Mesothelial cell of epicardium (in vitro differentiated cells): Measurements from ENCODE around the gene DYNC1H1. TPM values are rescaled to one million over a fixed set of nuclear protein-coding genes. Genes with fewer than 3 reads are reported as not detected.
A peak's percentile ranks its signal among the peaks of the same experiment; 100 is the strongest.

Experiments
- DNase-seq, 2 experiments: peaks; one replicate each; pipeline ENCODE4 v3.0.0; 2021; ENCODE audit warnings: low spot score in 2 of 2; ENCODE audit not compliant: unreplicated experiment in 2 of 2
- H3K27ac Mint-ChIP-seq: 2 replicates; pipeline ENCODE4 v1.8.0; 2021; ENCODE audit warnings: mixed read lengths
- H3K27me3 Mint-ChIP-seq: 2 replicates; pipeline ENCODE4 v1.8.0; 2021; ENCODE audit warnings: low read depth, mixed read lengths
- H3K36me3 Mint-ChIP-seq: 2 replicates; pipeline ENCODE4 v1.8.0; 2021; ENCODE audit warnings: mixed read lengths
- H3K4me1 Mint-ChIP-seq: 2 replicates; pipeline ENCODE4 v1.8.0; 2021; ENCODE audit warnings: mixed read lengths
- H3K4me3 Mint-ChIP-seq: 2 replicates; pipeline ENCODE4 v1.8.0; 2021; ENCODE audit warnings: mild to moderate bottlenecking, moderate library complexity, mixed read lengths
- H3K9me3 Mint-ChIP-seq: 2 replicates; pipeline ENCODE4 v1.8.0; 2021; ENCODE audit warnings: mixed read lengths
- total RNA-seq: library from RNA; stranded (reverse); gene quantifications from 3 replicates; pipeline ENCODE4 v1.2.1, GENCODE V29; 2021
- TF ChIP-seq, protein P1 (sequence below): fragments of 200-600 bp; sonication (generic); IDR thresholded peaks from one replicate; pipeline ENCODE4 v1.5.0; 2021; ENCODE audit warnings: antibody characterized with exemption; ENCODE audit not compliant: unreplicated experiment

The DYNC1H1 gene
- total RNA-seq, 1 donor from 2014 or later: 515 TPM

DNA sequence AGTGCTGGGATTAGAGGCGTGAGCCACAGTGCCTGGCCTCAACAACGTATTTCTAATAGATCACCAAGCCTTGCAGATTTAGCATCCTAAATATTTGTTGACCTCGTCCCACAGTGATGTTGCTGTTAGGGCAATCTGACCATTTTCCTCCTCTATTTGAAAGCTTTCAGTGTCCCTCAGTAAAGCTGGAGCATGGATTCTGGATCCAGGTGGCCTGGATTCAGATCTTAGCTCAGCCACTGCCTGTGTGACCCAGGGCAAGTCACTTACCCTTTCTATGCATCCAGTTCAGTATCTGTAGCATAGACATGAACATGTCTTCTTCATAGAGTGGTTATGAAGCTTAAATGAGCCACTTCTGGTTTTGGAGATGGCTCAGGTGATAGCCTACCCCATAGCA lies 126.3 kb downstream of the DYNC1H1 start:
- Mint-ChIP-seq H3K36me3 (peaks cover 3% of the 10 kb centered on the region), H3K4me1 (peaks cover 38% of the 10 kb centered on the region), H3K27ac (no peak overlapping the region), H3K4me3 (no peak overlapping the region), H3K27me3 (no peaks in the 10 kb centered on the region), H3K9me3 (no peaks in the 10 kb centered on the region)
- TF ChIP-seq, protein P1, sequence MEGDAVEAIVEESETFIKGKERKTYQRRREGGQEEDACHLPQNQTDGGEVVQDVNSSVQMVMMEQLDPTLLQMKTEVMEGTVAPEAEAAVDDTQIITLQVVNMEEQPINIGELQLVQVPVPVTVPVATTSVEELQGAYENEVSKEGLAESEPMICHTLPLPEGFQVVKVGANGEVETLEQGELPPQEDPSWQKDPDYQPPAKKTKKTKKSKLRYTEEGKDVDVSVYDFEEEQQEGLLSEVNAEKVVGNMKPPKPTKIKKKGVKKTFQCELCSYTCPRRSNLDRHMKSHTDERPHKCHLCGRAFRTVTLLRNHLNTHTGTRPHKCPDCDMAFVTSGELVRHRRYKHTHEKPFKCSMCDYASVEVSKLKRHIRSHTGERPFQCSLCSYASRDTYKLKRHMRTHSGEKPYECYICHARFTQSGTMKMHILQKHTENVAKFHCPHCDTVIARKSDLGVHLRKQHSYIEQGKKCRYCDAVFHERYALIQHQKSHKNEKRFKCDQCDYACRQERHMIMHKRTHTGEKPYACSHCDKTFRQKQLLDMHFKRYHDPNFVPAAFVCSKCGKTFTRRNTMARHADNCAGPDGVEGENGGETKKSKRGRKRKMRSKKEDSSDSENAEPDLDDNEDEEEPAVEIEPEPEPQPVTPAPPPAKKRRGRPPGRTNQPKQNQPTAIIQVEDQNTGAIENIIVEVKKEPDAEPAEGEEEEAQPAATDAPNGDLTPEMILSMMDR: no peak
- no peak for DNase-seq

- H3K36me3 Mint-ChIP-seq: no peaks in the 10 kb centered on the region
- DNase-seq: no peak
- TF ChIP-seq, protein P1: no peak
- peaks cover 49% of the 10 kb centered on the region for H3K4me1 Mint-ChIP-seq
- H3K27ac Mint-ChIP-seq: no peak overlapping the region
- H3K4me3 Mint-ChIP-seq: no peak overlapping the region
- no peaks in the 10 kb centered on the region for H3K9me3 Mint-ChIP-seq
- H3K27me3 Mint-ChIP-seq: no peaks in the 10 kb centered on the region
Measured at GRCh38 chr14:102092806-102093205, 128.4 kb downstream of the DYNC1H1 start.

DNA sequence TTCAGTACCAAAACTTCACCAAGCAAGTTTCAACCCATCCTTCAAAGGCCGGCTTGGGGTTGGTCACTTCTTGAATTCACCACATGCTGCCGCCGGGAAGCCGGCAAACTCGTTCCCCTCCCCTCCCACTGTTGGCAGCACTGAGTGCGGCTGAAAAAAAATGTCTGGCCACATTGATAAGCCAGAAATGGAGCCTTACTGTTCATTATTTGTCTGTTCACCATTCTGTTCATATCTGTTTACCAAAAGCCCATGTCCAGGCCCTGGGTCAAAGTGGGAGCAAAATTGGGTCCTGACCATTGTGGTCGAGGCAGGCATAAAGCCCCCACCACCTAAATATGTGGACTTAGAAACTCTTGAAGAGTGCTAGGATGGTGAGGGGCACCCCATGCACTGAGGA lies 129.7 kb downstream of the DYNC1H1 start:
- TF ChIP-seq, protein P1: no peak
- no peaks in the 10 kb centered on the region for H3K27me3 Mint-ChIP-seq
- H3K4me3 Mint-ChIP-seq: no peak overlapping the region
- no peak for DNase-seq
- H3K27ac Mint-ChIP-seq: no peak overlapping the region
- no peaks in the 10 kb centered on the region for H3K36me3 Mint-ChIP-seq
- H3K4me1 Mint-ChIP-seq: peaks cover 40% of the 10 kb centered on the region
- H3K9me3 Mint-ChIP-seq: no peaks in the 10 kb centered on the region

GRCh38 chr14:102095231-102095870 lies 131.0 kb downstream of the DYNC1H1 start:
- DNase-seq: no peak
- Mint-ChIP-seq H3K27me3 (no peaks in the 10 kb centered on the region), H3K9me3 (no peaks in the 10 kb centered on the region), H3K36me3 (no peaks in the 10 kb centered on the region), H3K27ac (peak overlapping the region; percentile 78), H3K4me3 (no peak overlapping the region), H3K4me1 (peaks cover 33% of the 10 kb centered on the region)
- TF ChIP-seq, protein P1: no peak

- H3K36me3 Mint-ChIP-seq: peaks cover 2% of the 10 kb centered on the region
- no peaks in the 10 kb centered on the region for H3K9me3 Mint-ChIP-seq
- no peaks in the 10 kb centered on the region for H3K27me3 Mint-ChIP-seq
- H3K4me3 Mint-ChIP-seq: peak overlapping the region; percentile 37
- TF ChIP-seq, protein P1: no peak
- DNase-seq: peak in 1 of 2 experiments; percentile 48
- H3K4me1 Mint-ChIP-seq: peaks cover 33% of the 10 kb centered on the region
- peak overlapping the region; percentile 78 for H3K27ac Mint-ChIP-seq
Measured at GRCh38 chr14:102095871-102096568, 131.6 kb downstream of the DYNC1H1 start.
